Left lobe of liver (tissue), 2 donors: ENCODE measurements around the gene SPAG16. TPM values are rescaled to one million over a fixed set of nuclear protein-coding genes. Genes with fewer than 3 reads are reported as not detected.

Source experiments
- ATAC-seq: fragments of 200-7000 bp; cut with Tn5 transposase; one replicate; pipeline ENCODE4 v1.9.1; 2020; ENCODE audit warnings: mild to moderate bottlenecking, moderate library complexity
- DNase-seq: peaks from one replicate; pipeline ENCODE4 v3.0.0-alpha.2; 2020; ENCODE audit warnings: low spot score
- total RNA-seq: library from RNA; stranded (reverse); gene quantifications from one replicate; pipeline ENCODE4 v1.2.1, GENCODE V29; 2021
- donor health status: DM: no; HTN: no; CAD: no; lungs with moderate emphysema.
- donor health status: DM: no; HTN: yes; CAD: no.

Gene SPAG16
- total RNA-seq, 1 donor from 2014 or later, result 8.2 TPM

- ATAC-seq, result no peak
- no peak for DNase-seq
Observed at GRCh38 chr2:214325404-214325803, 1041.1 kb downstream of the SPAG16 start.

GRCh38 chr2:214328941-214329340 lies 1044.7 kb downstream of the SPAG16 start:
- DNase-seq (no peak), ATAC-seq (no peak)

- ATAC-seq, result no peak
- DNase-seq, result no peak
Observed at GRCh38 chr2:214341646-214342045, 1057.4 kb downstream of the SPAG16 start.

DNA sequence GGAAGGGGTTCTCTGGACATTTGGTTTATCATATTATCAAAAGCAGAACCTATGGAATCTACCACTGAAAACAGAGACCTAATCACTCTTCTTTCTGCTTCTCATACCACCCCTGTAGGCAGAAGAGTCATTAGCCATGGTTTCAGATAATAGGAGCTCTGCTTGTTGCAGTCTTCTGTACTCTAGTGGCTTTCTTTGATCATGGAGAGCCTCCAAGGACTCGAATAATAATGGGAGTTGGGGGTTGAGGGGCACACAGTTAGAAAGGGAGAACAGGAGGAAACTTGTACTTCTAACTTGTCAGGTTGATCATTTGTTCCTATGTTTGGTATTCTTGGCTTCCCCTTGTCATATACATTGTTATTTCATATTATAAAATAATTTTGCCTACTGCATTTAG lies 1074.2 kb downstream of the SPAG16 start:
- DNase-seq (no peak), ATAC-seq (no peak)

DNA sequence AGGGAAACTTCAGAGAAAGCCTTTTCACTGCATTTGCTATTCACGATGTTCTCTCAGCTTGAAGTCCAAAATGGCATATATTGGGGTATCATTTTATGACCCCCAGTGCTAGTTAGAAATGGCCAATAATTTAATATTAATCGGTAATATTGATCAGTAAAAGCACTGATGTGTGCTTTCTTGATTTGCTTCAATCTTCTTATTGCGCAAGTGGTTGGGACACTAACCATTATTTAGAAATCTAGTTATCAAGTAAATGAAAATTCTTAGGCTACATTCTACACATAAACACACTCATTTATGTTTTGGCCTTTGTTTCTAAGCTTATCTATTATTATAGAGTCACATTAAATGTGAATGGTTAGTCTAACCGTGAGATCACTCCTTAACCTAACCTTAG lies 1076.9 kb downstream of the SPAG16 start:
- ATAC-seq (no peak), DNase-seq (no peak)

DNA sequence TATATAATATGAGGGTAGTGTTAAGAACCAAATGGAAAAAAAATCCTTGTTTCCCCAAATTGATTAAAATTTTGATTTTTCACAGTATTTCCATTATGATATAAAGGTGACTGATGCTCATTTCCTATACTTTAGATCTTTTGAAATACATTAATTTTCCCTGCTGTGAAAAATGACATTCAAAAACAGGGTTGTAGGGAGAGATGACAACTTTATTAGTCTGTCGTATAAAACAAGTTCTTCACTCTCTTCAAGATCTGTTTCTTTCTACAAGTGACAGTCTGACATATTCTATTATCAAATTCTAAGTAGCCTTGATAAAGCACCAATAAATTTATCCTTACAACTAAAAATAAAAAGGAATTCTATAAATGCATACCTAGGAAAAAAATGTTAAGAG lies 1081.3 kb downstream of the SPAG16 start:
- DNase-seq (no peak), ATAC-seq (no peak)

GRCh38 chr2:214367171-214367570 lies 1082.9 kb downstream of the SPAG16 start:
- DNase-seq, result no peak
- ATAC-seq, result no peak

DNA sequence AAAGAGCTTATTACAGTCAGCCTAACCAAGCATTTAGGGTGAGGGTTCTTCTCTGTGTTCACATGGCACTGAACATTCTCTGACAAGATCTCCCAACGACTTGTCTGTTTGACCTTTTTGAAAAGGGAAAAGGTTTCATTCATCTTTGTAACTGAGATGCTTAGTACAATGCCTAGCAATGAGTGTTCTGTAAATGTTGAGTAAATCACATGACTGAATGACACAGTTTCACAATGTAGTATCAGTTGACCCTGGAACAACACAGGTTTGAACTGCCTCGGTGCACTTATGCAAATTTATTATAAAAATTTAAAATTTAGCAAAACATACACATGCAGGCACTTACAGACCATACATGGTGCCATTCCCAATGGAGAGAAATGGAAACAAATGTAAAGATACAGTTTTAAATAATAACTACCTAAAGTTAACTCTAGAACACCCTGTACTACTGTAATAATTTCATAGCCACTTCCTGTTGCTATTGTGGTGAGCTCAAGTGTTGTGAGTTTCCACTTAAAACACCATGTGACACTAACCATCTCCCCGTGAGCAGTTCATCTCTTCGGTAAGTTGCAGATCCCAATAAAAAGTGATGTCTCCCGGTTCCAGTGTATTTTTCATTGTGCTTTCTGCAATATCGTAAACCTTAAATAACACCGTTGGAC lies 1092.5 kb downstream of the SPAG16 start:
- DNase-seq, result no peak
- no peak for ATAC-seq

GRCh38 chr2:214377286-214377624 lies 1093.0 kb downstream of the SPAG16 start:
- DNase-seq, result no peak
- ATAC-seq, result no peak

GRCh38 chr2:214378455-214379103 lies 1094.3 kb downstream of the SPAG16 start:
- DNase-seq, result peak; percentile 67
- ATAC-seq, result peak; percentile 84

- DNase-seq (no peak), ATAC-seq (no peak)
Observed at GRCh38 chr2:214379227-214379626, 1095.0 kb downstream of the SPAG16 start.

GRCh38 chr2:214380681-214381080 lies 1096.4 kb downstream of the SPAG16 start:
- ATAC-seq (no peak), DNase-seq (no peak)

DNA sequence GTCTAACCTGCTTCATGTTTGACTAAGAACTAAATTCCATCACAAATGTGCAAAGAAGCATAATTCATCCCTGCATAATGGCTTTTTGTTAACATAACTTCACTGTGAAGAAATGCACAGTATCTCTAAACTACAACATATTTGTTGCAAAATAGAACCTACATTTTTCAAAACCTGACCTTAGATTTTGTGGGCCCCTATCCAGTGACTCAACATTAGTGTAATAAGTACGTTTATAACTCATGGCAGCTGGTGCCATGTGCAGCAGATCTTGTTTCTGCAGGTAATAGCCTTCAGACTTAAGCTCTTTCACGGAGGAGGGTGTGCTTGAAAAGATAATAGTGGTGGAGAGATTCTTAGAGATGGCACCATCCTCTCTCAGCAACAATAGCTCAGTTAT lies 1098.0 kb downstream of the SPAG16 start:
- DNase-seq (no peak), ATAC-seq (no peak)

DNA sequence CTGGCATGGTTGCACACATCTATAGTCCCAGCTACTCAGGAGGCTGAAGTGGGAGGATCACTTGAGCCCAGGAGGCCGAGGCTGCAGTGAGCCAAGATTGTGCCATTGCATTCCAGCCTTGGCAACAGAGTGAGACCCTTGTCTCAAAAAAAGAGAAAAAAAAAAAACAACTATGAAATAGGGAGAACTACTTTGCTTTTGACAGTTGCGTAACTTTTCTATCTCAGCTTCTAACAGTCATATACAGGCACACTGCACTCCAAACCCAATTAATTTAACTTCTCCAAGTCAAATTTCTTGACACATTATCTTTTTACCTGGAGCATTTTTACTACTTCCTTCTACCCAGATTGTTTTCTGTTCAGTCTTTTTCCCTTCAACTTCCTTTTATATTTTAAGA lies 1102.5 kb downstream of the SPAG16 start:
- ATAC-seq, result no peak
- no peak for DNase-seq

DNA sequence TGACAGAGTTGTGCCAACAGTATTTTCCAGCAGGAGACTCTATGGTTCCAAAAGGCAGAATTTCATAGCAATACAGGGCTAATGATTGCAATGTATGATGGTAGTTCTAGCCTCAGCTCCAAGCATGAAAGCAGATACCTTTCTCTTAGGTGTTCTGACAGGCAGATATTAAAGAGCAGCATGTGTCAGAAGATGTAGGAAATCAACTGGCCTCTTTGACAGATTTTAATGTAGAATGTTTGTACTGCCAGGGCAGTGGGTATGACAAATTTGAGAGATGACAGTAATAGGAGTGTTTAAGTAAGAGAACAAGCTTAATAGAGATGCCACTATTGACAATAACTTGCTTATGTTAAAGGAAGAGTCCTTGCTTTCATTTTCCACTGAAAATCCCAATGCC lies 1105.1 kb downstream of the SPAG16 start:
- no peak for DNase-seq
- no peak for ATAC-seq

GRCh38 chr2:214393796-214394195 lies 1109.5 kb downstream of the SPAG16 start:
- ATAC-seq, result no peak

DNA sequence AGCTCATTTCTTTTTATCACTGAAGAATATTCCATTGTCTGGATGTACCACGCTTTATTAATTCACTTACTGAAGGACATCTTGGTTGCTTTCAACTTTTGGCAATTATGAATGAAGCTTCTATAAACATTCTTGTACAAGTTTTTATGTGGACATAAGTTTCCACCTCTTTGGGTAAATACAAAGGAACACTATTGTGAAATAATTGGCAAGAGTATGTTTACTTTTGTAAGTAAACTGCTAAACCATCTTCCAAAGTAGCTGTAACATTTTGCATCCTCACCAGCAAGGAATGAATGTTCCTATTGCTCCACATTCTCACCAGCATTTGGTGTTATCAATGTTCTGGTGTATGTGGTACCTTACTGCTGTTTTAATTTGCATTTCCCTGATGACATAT lies 1110.8 kb downstream of the SPAG16 start:
- ATAC-seq (peak; percentile 70), DNase-seq (no peak)

More at GRCh38 chr2:214393796-214394195, 1109.5 kb downstream of the SPAG16 start:
- no peak for DNase-seq

- no peak for DNase-seq
Observed at GRCh38 chr2:214401580-214401979, 1117.3 kb downstream of the SPAG16 start.

DNA sequence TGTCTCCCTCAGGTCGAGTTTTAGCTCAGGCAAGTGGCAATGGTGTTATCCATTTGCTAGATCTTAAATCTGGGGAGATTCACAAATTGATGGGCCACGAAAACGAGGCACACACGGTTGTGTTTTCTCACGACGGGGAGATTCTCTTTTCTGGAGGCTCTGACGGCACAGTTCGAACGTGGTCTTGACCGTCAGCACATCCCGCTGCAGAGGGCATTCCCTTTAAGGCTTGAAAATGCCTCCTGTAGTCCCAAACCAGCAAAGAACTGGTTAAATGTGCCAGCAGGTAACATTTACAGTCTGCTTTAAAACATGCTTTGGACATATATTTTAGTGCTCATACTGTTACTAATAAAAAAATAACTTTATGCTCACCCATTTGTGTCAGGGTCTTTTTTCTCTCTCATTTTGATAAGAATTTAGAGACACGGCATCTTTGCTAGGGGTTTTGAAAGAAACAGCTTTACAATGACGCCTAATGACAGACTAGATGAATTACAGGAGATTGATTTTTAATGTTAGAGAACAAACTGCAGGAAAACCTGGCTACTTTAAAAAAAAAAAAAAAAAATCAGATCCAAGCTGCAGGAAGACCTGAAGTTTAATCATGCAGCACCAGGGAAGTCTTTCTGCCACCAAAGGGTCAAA lies 1126.0 kb downstream of the SPAG16 start:
- no peak for ATAC-seq
- DNase-seq, result no peak

More at GRCh38 chr2:214401580-214401979, 1117.3 kb downstream of the SPAG16 start:
- ATAC-seq, result no peak

DNA sequence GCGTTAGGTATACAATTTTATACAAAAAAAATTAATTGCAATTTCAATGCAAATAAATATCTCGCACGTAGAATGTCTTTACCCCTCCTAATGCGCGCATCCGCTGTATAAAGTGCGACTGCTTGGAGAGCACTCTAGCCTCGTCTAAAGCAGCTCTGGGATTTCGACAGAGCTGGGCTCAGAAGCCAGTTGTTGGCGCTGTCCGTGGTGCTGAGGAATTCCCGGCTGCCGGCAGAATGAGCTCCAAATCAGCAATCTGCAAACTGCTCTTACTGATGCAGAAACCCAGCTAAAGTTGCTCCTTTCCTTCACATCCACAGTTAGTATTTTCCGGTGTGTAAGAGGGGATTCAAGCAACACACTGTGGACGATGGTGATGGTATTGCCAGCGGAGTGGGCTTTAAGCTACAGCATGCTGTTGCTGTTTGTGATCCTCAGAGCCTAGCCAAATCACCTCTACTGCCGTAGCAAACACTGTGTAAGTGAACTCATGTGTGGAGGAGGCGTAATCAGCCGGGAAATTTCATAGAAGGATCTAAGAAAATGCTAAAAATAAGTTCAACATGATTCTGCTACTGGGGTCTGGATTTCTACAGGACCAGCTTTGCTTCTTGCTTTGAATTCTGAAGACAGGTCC lies 1126.8 kb downstream of the SPAG16 start, which contains the start of gene VWC2L:
Gene VWC2L, plus strand, starts transcription at position 137 of the 637 bp plus-strand sequence. CDS start 3,140 bp downstream, outside the sequence.
- peak; percentile 74 for DNase-seq
- ATAC-seq, result peak; percentile 98

DNA sequence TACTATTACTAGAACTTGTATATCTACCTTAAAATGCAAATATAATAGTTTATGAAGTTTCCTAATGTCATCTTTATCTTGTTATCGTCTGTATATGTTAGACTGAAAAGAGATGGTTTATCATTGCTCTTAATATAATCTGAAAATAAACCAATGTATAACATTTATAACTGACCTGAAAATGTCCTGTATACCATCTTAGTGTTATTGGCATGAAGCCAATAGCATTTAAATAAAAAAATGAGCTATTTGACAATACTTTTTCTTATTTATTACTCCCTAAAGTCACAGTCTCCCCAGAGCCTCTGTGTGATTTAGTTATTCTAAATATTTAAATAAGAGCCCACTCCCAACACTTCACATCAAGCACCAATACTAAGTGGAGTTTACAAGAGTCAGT lies 1128.4 kb downstream of the SPAG16 start:
- ATAC-seq (no peak), DNase-seq (no peak)

DNA sequence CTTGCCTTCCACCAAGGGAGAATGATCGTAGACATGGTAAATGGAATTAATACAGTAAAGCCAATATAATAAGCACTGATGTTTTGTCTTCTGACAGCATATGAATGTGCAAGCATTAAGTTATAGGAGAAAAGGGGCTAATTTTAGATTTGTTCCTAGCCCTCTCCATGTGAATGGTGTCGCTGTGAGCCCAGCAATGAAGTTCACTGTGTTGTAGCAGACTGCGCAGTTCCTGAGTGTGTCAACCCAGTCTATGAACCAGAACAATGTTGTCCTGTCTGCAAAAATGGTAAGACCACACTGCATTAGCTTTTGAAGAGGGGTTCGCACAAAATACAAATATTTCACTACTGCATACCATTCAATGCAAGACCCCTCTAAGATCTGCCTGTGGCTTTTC lies 1152.2 kb downstream of the SPAG16 start:
- no peak for DNase-seq
- no peak for ATAC-seq
